ENCODE data around the gene TMEM97. TPM values are rescaled to one million over a fixed set of nuclear protein-coding genes. Genes with fewer than 3 reads are reported as not detected.
"Not testable (repeated sequence)": the region's sequence is repeated elsewhere in the genome, so short reads cannot be mapped to it uniquely, and the experiment has no call there.

TMEM97 gene
- total RNA-seq, 1 donor from 2014 or later = 2.4 TPM

GRCh38 chr17:28335201-28335958, 16.4 kb downstream of the TMEM97 start, which contains the start of the genes IFT20 and TNFAIP1:
Gene IFT20 (minus strand): TSS chr17:28335472. CDS start chr17:28331985, 3,487 bp downstream.
Gene TNFAIP1 (plus strand): TSS chr17:28335761. CDS start chr17:28339522, 3,761 bp downstream.
- DNase-seq (peak; percentile 99), ATAC-seq (peak; percentile 97)
- intact Hi-C loops (cut with micrococcal nuclease) = no loop called here

GRCh38 chr17:28335959-28336871, 17.2 kb downstream of the TMEM97 start:
- ATAC-seq = peak; percentile 28
- intact Hi-C loops (cut with micrococcal nuclease) = no loop called here
- DNase-seq = peak; percentile 48

- no peak for ATAC-seq
- DNase-seq = no peak
- intact Hi-C loops (cut with micrococcal nuclease) = no loop called here
Measured at GRCh38 chr17:28338056-28338768, 19.2 kb downstream of the TMEM97 start.

- ATAC-seq; DNase-seq; intact Hi-C loops (cut with micrococcal nuclease): not testable (repeated sequence)
Measured at GRCh38 chr17:28338769-28339212, 19.8 kb downstream of the TMEM97 start.

GRCh38 chr17:28339431-28339830, 20.4 kb downstream of the TMEM97 start:
- intact Hi-C loops (cut with micrococcal nuclease) = no loop called here
- no peak for ATAC-seq
- no peak for DNase-seq

- no peak for DNase-seq
- intact Hi-C loops (cut with micrococcal nuclease) = no loop called here
- no peak for ATAC-seq
Measured at GRCh38 chr17:28340374-28340773, 21.4 kb downstream of the TMEM97 start.

- DNase-seq = no peak
- ATAC-seq = no peak
- intact Hi-C loops (cut with micrococcal nuclease) = no loop called here
Measured at GRCh38 chr17:28341516-28341915, 22.5 kb downstream of the TMEM97 start.

- DNase-seq (no peak), ATAC-seq (no peak)
- intact Hi-C loops (cut with micrococcal nuclease) = no loop called here
Measured at GRCh38 chr17:28342313-28342712, 23.3 kb downstream of the TMEM97 start.

- intact Hi-C loops (cut with micrococcal nuclease) = no loop called here
- DNase-seq (no peak), ATAC-seq (peak; percentile 10)
Measured at GRCh38 chr17:28343491-28343932, 24.5 kb downstream of the TMEM97 start.

GRCh38 chr17:28344011-28344410, 25.0 kb downstream of the TMEM97 start:
- intact Hi-C loops (cut with micrococcal nuclease) = no loop called here
- no peak for DNase-seq
- no peak for ATAC-seq

GRCh38 chr17:28344435-28344901, 25.5 kb downstream of the TMEM97 start:
- intact Hi-C loops (cut with micrococcal nuclease) = no loop called here
- DNase-seq (no peak), ATAC-seq (no peak)

- peak; percentile 74 for ATAC-seq
- intact Hi-C loops (cut with micrococcal nuclease) = no loop called here
- peak; percentile 64 for DNase-seq
Measured at GRCh38 chr17:28345419-28346198, 26.6 kb downstream of the TMEM97 start.

- no peak for ATAC-seq
- intact Hi-C loops (cut with micrococcal nuclease) = no loop called here
- DNase-seq = no peak
Measured at GRCh38 chr17:28346199-28346580, 27.2 kb downstream of the TMEM97 start.

- intact Hi-C loops (cut with micrococcal nuclease) = no loop called here
- DNase-seq (no peak), ATAC-seq (peak; percentile 44)
Measured at GRCh38 chr17:28346746-28347246, 27.8 kb downstream of the TMEM97 start.

GRCh38 chr17:28347261-28347891, 28.4 kb downstream of the TMEM97 start:
- DNase-seq = no peak
- intact Hi-C loops (cut with micrococcal nuclease) = no loop called here
- no peak for ATAC-seq

- intact Hi-C loops (cut with micrococcal nuclease) = no loop called here
- DNase-seq = no peak
- ATAC-seq = no peak
Measured at GRCh38 chr17:28348979-28349378, 30.0 kb downstream of the TMEM97 start.

GRCh38 chr17:28350271-28350670, 31.3 kb downstream of the TMEM97 start:
- ATAC-seq = no peak
- intact Hi-C loops (cut with micrococcal nuclease) = no loop called here

More at GRCh38 chr17:28350271-28350670, 31.3 kb downstream of the TMEM97 start:
- DNase-seq = no peak

Measured in left ventricle myocardium superior (tissue), 1 donor.